LNCAP (cell line): ENCODE results near the gene CREB3.

Experiments
- CTCF ChIP-seq: fragments of 450-650 bp; IDR thresholded peaks from 2 replicates; pipeline ENCODE4 v1.5.1; 2017; ENCODE audit warnings: mild to moderate bottlenecking

CREB3 gene

GRCh38 chr9:35705372-35705771 lies 27.1 kb upstream of the CREB3 start:
- no peak for TF ChIP-seq CTCF

DNA sequence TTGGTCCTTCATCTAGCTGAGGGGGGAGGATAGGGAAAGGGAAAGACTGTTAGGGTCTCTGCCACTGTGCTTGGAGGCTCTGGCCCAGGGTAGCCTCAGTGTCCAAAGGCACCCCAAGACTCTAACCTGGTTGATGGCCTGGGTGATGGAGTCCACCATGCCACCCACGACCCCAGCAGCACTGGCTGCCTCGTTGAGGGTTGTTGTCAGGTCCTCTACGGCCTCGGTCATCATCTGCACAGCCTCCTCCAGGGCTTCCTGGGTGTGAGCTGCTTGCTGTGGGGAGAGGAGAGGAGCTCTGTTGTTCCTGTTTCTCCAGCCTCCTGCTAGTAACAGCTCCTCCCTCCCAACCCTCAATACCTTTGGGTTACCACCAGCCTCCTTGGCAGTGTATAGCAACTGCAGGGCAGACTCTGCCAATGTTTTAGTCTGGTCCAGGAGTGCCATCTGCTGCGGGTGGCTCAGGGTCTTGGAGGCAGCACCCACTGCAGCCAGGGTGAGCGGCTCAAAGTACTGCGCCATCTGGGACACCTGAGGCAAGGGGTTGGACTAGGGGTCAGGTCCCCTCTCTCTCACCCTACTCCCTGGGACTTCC lies 26.5 kb upstream of the CREB3 start:
- TF ChIP-seq CTCF: no peak

- TF ChIP-seq CTCF: no peak
These were observed 25.5 kb upstream of the CREB3 start for GRCh38 chr9:35706951-35707350.

DNA sequence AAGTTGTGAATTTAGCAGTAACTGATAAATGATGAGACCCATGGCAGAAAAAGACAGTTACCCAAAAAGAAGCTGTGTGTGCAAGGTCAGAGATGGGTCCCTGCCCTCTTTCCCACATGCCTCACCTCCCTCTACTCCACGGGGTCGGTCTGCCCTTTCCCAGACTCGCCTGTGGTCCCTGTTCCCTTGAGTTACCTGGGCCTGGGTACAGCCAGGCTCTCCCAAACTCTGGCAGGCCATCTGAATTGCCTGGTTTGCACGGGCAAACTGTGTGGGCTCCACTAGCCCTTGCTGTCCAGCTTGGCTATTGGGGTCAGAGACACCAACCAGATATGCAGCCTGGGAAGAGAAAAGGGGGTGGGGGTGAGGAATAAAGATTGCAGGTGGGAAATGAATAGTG lies 24.3 kb upstream of the CREB3 start:
- TF ChIP-seq CTCF: no peak

DNA sequence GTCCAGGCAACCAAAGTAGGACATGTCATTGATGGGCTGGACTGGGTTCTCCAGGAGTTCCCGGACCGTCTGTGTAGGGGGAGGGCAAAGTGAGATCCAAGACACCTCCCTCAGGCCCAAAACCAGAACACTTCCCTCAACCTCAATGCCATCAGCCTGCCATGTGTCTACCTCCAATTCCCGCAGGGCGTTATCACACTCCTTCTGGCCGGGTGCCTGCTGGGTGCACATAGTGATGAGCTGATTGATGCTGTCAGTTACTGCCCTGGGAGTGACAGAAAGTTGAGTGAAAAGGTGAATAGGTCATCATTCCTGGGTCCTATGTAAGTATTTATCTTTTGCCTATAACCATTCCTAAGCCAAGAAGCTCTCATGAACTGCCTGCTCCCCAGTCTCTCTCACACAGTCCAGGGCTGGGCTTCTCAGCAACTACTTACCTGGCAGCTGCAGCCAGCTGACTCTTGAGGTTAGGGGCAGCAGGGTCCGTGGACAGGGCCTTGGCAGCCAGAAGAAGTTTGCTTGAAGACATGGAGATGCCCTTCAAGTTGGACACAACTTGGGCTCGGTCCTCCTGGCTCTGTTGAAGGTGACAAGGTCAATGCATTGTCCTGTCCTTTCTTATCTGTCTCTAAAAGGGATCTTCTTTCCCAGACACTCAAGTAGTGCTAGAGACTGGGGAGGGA lies 21.5 kb upstream of the CREB3 start:
- no peak for TF ChIP-seq CTCF

DNA sequence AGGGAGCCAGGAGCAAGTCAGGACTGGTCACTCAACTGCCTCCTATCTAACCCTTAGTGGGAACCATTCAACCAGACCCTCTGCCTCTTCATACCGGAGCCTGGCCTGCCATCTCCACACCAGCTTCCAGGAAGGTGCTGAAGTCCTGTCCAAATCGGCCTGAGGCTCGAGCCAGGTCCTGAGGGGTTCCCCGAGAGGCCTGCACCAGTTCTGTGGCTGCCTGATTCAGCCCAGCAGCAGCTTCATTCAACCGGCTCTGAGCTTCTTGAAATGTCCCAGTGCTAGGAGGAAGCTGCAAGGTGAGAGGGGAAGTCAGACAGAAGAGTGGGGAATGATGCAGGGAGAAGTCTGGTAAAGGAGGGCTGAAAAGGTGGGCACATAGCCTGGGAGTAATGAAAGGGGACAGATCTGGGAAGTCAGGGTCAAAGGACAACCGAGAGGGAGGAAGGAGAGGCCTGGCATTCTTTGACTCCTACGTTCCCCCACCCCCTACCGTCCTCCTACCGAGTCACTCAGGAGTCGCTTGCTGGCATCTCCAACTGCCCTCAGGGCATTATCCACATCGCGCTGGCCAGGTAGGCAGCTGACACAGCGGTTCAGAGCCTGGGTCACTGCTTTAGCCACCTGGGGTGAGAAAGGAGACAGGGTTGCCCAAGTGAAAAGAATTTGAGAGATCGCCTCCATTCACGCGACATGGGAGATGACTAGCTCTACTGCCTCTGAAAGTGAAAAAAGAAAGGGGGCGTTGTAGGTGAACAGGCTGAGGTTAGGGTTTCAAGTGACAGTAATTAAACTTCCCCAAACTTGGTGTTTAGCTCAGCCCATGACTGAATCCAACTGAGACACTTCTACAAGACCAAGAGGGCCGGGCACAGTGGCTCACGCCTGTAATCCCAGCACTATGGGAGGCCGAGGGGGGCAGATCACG lies 20.7 kb upstream of the CREB3 start:
- no peak for TF ChIP-seq CTCF

DNA sequence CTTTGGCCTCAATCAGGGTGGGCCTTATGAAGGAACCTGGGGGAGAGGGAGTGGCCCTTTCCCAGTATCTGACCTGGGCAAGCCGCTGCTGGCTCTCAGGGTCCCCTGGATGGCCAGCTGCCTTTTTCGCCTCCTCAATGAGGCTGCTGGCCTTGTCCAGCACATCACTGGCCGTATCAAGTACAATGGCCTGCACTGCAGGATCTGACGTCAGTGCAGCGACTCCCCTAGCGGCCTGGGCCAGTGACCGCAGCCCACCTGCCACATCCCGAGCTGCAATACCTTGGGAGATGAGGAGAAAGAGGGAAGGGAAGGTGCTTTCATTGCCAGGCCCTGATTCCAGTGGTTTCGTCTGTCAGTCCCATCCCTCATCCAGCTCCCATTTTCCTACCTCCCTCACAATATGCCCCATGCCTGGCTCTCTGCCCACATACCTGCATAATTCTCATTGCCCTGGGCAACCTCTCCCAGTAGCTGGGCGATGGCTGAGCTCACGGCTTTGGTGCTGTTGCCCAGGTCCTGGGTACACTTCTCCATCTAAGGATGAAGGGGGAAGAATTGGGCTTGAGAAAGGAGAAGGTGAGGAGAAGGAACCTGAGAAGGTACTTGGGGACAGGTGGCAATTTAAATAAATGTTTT lies 19.6 kb upstream of the CREB3 start:
- TF ChIP-seq CTCF: no peak
